ENCODE results near the gene ZNG1A.
"Not testable (repeated sequence)": the region's sequence is repeated elsewhere in the genome, so short reads cannot be mapped to it uniquely, and the experiment has no call there.

Gene ZNG1A

GRCh38 chr9:214648-215493, 36.0 kb upstream of the ZNG1A start, which contains the start of gene DOCK8:
Gene DOCK8 (plus strand): TSS chr9:214865. CDS start chr9:214977, 112 bp downstream.
- TF ChIP-seq TCF4 (CRISPR knock-in tag; IDR thresholded peaks at IDR 0.05; ENCODE audit: borderline replicate concordance), result no peak
- TF ChIP-seq, protein P1, sequence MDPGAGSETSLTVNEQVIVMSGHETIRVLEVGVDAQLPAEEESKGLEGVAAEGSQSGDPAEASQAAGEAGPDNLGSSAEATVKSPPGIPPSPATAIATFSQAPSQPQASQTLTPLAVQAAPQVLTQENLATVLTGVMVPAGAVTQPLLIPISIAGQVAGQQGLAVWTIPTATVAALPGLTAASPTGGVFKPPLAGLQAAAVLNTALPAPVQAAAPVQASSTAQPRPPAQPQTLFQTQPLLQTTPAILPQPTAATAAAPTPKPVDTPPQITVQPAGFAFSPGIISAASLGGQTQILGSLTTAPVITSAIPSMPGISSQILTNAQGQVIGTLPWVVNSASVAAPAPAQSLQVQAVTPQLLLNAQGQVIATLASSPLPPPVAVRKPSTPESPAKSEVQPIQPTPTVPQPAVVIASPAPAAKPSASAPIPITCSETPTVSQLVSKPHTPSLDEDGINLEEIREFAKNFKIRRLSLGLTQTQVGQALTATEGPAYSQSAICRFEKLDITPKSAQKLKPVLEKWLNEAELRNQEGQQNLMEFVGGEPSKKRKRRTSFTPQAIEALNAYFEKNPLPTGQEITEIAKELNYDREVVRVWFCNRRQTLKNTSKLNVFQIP (CRISPR knock-in tag; IDR thresholded peaks at IDR 0.05; ENCODE audit: borderline replicate concordance, low read depth), result no peak
- TF ChIP-seq, protein P2, sequence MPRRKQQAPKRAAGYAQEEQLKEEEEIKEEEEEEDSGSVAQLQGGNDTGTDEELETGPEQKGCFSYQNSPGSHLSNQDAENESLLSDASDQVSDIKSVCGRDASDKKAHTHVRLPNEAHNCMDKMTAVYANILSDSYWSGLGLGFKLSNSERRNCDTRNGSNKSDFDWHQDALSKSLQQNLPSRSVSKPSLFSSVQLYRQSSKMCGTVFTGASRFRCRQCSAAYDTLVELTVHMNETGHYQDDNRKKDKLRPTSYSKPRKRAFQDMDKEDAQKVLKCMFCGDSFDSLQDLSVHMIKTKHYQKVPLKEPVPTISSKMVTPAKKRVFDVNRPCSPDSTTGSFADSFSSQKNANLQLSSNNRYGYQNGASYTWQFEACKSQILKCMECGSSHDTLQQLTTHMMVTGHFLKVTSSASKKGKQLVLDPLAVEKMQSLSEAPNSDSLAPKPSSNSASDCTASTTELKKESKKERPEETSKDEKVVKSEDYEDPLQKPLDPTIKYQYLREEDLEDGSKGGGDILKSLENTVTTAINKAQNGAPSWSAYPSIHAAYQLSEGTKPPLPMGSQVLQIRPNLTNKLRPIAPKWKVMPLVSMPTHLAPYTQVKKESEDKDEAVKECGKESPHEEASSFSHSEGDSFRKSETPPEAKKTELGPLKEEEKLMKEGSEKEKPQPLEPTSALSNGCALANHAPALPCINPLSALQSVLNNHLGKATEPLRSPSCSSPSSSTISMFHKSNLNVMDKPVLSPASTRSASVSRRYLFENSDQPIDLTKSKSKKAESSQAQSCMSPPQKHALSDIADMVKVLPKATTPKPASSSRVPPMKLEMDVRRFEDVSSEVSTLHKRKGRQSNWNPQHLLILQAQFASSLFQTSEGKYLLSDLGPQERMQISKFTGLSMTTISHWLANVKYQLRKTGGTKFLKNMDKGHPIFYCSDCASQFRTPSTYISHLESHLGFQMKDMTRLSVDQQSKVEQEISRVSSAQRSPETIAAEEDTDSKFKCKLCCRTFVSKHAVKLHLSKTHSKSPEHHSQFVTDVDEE (CRISPR knock-in tag; IDR thresholded peaks at IDR 0.05), result no peak
- no peak for TF ChIP-seq ZC3H10 (CRISPR knock-in tag; IDR thresholded peaks at IDR 0.05)
- no peak for TF ChIP-seq ZNF8 (CRISPR knock-in tag; IDR thresholded peaks at IDR 0.05)
- TF ChIP-seq PPARA (CRISPR knock-in tag; IDR thresholded peaks at IDR 0.05; ENCODE audit: borderline replicate concordance), result no peak
- TF ChIP-seq PATZ1 (CRISPR knock-in tag; IDR thresholded peaks at IDR 0.05; ENCODE audit: borderline replicate concordance), result no peak
- TF ChIP-seq RARB (CRISPR knock-in tag; IDR thresholded peaks at IDR 0.05), result no peak
- TF ChIP-seq ESRRG (CRISPR knock-in tag; IDR thresholded peaks at IDR 0.05), result no peak
- no peak for TF ChIP-seq CSDC2 (CRISPR knock-in tag; IDR thresholded peaks at IDR 0.05)
- no peak for TF ChIP-seq ZNF565 (CRISPR knock-in tag; conservative IDR thresholded peaks at IDR 0.05; ENCODE audit: low read depth)
- no peak for TF ChIP-seq OSR1 (CRISPR knock-in tag; IDR thresholded peaks at IDR 0.05)
- no peak for TF ChIP-seq ZFP30 (CRISPR knock-in tag; IDR thresholded peaks at IDR 0.05)
- TF ChIP-seq GLIS3 (CRISPR knock-in tag; IDR thresholded peaks at IDR 0.05), result no peak
- TF ChIP-seq, protein P3, sequence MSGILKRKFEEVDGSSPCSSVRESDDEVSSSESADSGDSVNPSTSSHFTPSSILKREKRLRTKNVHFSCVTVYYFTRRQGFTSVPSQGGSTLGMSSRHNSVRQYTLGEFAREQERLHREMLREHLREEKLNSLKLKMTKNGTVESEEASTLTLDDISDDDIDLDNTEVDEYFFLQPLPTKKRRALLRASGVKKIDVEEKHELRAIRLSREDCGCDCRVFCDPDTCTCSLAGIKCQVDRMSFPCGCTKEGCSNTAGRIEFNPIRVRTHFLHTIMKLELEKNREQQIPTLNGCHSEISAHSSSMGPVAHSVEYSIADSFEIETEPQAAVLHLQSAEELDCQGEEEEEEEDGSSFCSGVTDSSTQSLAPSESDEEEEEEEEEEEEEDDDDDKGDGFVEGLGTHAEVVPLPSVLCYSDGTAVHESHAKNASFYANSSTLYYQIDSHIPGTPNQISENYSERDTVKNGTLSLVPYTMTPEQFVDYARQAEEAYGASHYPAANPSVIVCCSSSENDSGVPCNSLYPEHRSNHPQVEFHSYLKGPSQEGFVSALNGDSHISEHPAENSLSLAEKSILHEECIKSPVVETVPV (CRISPR knock-in tag; IDR thresholded peaks at IDR 0.05), result no peak
- TF ChIP-seq SNAI2 (CRISPR knock-in tag; IDR thresholded peaks at IDR 0.05), result no peak
- TF ChIP-seq ISL1 (CRISPR knock-in tag; IDR thresholded peaks at IDR 0.05), result no peak
- TF ChIP-seq ARNTL (CRISPR knock-in tag; IDR thresholded peaks at IDR 0.05; ENCODE audit: borderline replicate concordance, low read depth), result no peak
- peak; percentile 59; the same call in 2 of the 3 replicates for ATAC-seq

GRCh38 chr9:214351-214647, 35.4 kb upstream of the ZNG1A start:
- no peak for ATAC-seq
- no peak for TF ChIP-seq ESRRG (CRISPR knock-in tag; IDR thresholded peaks at IDR 0.05)
- TF ChIP-seq, protein P3 (CRISPR knock-in tag; IDR thresholded peaks at IDR 0.05), result no peak
- no peak for TF ChIP-seq ZFP30 (CRISPR knock-in tag; IDR thresholded peaks at IDR 0.05)
- no peak for TF ChIP-seq OSR1 (CRISPR knock-in tag; IDR thresholded peaks at IDR 0.05)
- TF ChIP-seq ZNF70 (CRISPR knock-in tag; IDR thresholded peaks at IDR 0.05), result no peak
- TF ChIP-seq TCF4 (CRISPR knock-in tag; IDR thresholded peaks at IDR 0.05; ENCODE audit: borderline replicate concordance), result no peak
- TF ChIP-seq TOX (CRISPR knock-in tag; IDR thresholded peaks at IDR 0.05; ENCODE audit: borderline replicate concordance), result no peak
- no peak for TF ChIP-seq CSDC2 (CRISPR knock-in tag; IDR thresholded peaks at IDR 0.05)
- no peak for TF ChIP-seq BACH2 (CRISPR knock-in tag; IDR thresholded peaks at IDR 0.05; ENCODE audit: borderline replicate concordance)
- TF ChIP-seq SNAI2 (CRISPR knock-in tag; IDR thresholded peaks at IDR 0.05), result no peak
- TF ChIP-seq ZC3H10 (CRISPR knock-in tag; IDR thresholded peaks at IDR 0.05), result no peak
- TF ChIP-seq ZFP3 (CRISPR knock-in tag; IDR thresholded peaks at IDR 0.05), result no peak
- TF ChIP-seq, protein P1 (CRISPR knock-in tag; IDR thresholded peaks at IDR 0.05; ENCODE audit: borderline replicate concordance, low read depth), result no peak
- no peak for TF ChIP-seq ISL1 (CRISPR knock-in tag; IDR thresholded peaks at IDR 0.05)
- no peak for TF ChIP-seq ZNF8 (CRISPR knock-in tag; IDR thresholded peaks at IDR 0.05)
- TF ChIP-seq, protein P4, sequence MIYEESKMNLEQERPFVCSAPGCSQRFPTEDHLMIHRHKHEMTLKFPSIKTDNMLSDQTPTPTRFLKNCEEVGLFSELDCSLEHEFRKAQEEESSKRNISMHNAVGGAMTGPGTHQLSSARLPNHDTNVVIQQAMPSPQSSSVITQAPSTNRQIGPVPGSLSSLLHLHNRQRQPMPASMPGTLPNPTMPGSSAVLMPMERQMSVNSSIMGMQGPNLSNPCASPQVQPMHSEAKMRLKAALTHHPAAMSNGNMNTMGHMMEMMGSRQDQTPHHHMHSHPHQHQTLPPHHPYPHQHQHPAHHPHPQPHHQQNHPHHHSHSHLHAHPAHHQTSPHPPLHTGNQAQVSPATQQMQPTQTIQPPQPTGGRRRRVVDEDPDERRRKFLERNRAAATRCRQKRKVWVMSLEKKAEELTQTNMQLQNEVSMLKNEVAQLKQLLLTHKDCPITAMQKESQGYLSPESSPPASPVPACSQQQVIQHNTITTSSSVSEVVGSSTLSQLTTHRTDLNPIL (CRISPR knock-in tag; IDR thresholded peaks at IDR 0.05; ENCODE audit: low read depth), result no peak
- TF ChIP-seq ARNTL (CRISPR knock-in tag; IDR thresholded peaks at IDR 0.05; ENCODE audit: borderline replicate concordance, low read depth), result no peak

DNA sequence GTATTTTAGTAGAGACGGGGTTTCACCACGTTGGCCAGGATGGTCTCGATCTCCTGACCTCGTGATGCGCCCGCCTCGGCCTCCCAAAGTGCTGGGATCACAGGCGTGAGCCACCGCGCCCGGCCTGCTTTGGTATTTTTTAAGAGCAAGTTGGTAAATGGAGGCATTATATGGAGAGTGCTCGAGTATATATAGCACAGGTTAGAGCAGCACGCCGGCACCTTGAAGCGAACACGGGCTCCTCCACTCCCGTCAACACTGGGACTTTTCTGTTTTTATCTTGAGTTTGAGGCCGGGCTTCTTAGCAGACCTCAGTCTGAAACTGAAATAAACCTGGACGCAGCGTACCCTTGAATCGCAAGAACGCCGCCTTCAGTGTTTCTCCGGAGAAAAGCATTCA, 35.0 kb upstream of the ZNG1A start:
- ATAC-seq, result not testable (repeated sequence)
